ENCODE data around the gene LSP1.

LSP1 gene

DNA sequence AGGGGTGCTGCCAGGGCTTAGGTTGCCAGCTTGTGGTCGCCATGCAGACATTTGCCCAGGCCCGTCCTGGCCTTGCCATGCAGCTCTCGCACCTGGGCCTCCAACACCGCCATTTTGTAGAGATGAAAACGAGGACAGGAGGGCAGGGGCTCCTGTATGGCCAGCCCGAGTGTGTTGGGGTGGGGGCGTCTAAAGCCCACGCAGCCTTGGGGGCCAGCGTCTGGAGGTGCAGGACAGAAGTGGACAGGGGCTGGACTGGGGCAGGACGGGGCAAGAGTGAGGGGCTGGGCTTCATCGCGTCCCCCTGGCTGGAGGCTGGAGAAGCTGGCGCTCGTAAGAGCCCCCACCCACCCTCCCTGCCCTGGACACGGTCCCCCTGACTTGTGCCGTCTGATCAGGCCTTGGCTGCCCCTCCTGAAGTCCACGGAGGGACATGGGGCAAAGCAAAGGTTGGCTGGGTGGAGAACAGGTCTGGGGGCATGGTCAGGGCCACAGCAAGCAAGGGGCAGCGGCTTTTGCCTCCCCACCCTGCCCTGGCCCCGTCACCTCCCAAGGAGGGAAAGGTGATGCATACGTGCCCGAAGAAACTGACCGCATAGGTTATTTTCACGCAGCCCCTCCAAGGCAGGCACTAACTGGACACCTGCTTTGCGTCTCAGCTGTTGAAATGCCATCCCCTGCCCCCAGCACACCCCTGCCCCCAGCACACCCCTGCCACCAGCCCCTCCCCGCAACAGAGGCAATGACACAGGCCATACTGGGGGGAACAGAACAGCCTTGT is 67.4 kb downstream of the LSP1 start:
- DNase-seq, result no peak

- DNase-seq, result no peak
These were observed 68.2 kb downstream of the LSP1 start for GRCh38 chr11:1920909-1921573.

GRCh38 chr11:1921574-1922141 is 68.8 kb downstream of the LSP1 start:
- no peak for DNase-seq

DNA sequence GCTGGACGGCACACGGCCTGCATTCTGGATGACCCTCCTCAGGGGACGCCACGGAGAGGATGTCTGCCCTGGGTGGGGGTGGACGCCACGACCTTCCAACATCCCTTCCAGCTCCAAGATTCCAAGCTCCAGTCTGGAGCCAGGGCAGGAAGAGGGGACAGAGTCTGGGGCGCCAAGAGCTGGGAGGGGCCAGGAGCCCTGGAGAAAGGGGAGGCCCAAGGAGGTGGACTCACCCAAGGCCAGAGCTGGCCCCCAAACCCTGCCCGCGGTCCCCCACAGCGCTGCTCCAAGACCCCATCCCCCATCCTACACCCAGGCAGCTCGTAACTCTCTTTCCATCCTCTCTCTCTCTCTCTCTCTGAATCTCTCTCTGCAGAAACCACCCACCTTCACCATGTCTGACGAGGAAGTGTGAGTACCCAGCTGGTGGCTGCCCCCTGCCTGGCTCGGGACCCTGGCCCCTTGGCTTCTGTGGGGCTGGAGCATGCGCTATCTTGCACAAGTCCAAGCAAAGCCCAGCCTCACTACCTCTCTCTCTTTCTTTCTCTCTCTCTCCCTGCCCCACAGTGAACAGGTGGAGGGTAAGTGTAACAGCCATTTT is 69.7 kb downstream of the LSP1 start:
- DNase-seq, result no peak

- DNase-seq, result no peak
These were observed 70.5 kb downstream of the LSP1 start for GRCh38 chr11:1923201-1923956.

GRCh38 chr11:1924181-1924580 is 71.3 kb downstream of the LSP1 start:
- no peak for DNase-seq

DNA sequence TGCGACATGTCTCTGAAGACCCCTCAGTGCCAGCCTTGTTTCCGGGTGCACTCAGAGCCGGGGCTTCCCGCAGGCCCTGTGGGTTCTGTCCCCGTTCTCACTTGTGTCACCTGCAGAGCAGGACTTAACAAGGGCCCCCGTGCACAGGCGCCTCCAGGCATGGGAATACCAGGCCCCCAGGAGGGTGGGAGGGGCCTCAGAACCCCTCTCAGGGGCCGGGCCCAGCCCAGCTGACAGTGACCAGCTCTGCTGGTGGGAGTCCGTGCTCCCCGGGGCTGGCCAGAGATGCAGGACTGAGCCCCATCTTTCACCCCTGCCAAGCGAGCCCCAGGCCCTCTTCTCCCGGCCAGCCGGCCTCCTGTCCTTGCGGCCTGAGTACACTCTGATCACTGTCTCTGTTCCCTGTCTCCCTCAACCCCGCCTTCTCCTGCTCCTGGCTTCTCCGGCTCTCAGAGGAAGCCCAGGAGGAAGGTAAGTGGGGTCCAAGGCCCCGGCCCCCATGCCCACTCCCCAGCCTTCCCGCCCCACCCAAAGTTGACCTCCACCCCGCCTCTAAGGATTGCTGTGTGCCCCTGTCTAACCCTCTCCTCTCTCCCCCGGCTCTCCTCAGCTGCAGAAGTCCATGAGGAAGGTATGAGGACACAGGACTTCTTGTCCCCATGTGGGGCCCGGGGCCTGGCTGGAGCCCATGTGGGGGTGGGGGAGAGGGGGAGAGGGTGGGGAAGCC is 71.9 kb downstream of the LSP1 start:
- DNase-seq, result no peak

GRCh38 chr11:1925373-1926155 is 72.7 kb downstream of the LSP1 start:
- DNase-seq, result no peak

DNA sequence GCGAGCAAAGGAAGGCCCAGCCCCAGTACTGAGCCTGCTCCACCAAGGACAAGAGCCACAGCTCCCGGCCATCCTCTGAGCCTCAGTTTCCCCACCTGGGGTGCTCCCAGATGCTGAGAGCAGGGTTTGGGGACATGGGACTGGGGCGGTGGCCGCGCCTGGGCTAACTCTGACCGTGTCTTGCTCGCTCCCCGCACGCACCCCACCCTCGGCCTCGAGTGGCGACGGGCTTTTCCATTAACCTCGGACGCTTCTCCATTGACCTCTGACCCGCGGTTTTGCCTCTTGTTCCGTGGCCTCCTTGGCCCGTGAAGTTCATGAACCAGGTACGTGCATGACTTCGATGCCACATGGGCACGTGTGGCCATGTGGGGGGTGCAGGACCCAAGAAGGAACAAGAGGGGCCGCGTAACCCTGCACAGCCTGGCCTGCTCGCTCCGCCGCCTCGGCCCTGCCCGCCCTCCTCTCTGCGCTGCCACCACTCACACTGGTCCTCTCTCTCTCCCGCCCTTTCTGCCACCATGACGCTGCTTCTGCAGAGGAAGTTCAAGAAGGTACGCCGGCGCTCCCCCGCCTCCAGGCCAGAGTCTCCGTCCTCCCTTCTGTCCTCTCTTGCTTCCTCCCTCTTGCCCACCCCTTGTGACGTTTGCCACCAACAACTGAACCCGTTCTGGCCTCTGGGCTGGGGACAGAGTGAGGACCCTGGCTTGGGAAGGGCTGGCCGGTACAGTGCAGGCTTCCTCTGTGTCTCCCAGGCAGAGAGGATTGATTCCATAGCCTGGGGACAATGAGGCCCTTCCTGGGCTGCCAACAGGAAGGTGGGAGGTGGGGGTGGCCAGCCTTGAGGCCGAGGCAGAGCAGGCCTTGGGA is 73.5 kb downstream of the LSP1 start:
- no peak for DNase-seq

DNA sequence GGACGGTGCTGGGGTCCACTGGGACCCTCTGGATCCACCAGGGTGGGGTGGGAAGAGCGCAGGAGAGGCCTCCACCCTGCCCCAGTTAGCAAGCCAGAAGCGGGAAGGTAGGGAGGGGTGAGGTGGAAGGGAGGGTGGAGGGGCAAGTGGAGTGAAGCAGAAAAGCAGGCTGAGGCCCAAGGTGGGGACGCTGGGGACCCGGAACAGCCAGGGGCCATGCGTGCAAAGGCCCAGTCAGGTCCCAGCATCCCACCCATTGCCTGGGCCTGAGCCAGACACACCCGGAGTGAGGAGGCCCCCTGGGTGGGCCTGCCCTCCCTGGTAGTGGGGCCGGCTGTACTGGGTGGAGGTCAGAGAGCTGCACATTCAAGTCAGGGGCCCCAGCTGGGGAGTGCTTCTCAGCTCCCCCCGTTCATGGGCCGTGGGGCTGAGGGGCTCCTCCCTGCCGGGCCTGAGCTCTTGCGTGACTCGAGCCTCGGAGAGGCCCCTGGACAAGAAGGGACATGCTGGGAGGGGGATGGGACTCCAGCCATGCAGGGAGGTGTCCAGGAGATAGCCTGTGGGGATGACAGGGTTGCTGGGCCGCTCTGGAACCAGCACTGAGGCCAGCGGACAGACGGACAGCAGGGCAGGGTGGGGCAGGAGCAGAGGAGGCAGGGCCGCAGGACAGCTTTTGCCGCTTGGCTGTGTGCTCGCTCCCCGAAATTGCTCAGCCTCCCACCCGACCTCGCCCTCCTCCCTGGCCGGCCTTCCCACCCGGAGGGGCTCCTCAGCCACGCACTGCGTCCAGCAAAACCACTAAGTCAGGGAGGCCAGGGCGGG is 74.4 kb downstream of the LSP1 start:
- no peak for DNase-seq

GRCh38 chr11:1927848-1928469 is 75.1 kb downstream of the LSP1 start:
- DNase-seq, result no peak

- no peak for DNase-seq
These were observed 75.6 kb downstream of the LSP1 start for GRCh38 chr11:1928470-1928890.

DNA sequence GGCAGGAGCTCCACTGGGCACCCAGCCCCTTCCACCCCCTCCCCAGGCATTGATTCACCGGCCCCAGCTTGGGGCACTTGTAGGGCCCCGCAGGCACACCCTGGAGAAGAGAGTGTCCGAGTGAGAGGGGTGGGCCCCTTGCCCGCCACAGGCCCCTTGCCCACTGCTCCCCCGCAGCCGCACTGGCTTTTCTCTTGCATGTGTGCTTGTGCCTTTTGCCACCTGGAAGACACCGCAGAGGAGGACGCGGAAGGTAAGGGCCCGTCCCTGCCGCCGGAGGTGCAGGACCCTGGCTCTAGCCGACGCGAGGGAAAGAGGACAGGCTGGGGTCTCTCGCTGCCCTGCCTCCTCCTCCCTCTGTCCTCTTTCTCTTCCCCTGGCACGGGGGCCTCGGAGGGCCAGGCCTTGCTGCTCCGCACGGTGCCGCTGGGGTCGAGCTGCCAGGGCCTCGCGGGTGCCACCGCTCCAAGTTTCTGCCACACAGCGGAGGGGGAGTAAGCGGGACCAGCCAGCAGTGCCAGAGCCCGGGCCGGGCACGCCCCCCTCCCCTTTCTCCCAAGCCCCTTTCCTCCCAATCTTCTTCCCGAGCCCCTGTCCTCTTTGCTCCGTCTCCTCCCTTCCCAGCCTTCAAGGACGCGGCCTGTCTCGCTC is 76.1 kb downstream of the LSP1 start:
- DNase-seq, result no peak

- no peak for DNase-seq
These were observed 77.0 kb downstream of the LSP1 start for GRCh38 chr11:1929621-1930461.

DNA sequence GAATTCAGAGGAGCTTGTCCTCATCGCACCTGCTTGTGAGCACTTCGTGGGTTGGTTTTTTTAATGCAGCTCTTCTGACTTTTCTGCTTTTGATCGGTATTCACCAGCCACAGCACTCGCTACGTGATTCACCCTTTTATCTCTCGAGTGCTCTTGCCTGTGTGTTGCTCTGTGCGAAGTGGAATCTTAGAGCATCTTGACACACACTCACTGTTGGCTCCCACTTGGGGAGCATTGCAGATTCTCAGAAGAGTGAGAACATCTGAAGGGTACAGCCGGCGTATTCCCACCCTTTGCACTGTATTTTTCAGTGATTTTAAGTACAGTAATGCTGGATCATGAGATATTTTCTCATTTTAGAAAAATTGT is 77.6 kb downstream of the LSP1 start:
- DNase-seq, result no peak

GRCh38 chr11:1931341-1932104 is 78.6 kb downstream of the LSP1 start:
- DNase-seq, result no peak

DNA sequence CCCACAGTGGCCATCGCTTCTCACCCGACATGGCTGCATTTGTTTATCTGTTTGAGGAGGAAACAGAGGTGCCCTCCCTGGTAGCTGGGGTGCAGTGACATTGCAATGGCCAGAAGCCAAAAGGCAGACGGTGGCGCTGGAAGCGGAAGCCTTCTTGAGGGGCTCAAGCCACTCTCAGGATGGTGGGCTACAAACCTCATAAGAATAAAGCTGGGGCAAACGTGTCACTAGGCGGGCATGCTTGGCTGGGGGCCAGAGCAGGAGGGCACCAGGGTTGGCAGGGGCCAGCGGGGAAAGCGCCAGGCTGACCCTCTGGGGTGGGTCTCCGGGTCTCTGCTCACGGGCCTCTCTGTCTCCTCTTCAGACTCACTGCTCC is 79.2 kb downstream of the LSP1 start:
- no peak for DNase-seq
